Activated T-cell treated with anti-CD3 and anti-CD28 coated beads, Interleukin-2, amount 50 U/mL, for 4 hours (primary cell): ENCODE results near the gene HERC3. TPM values are rescaled to one million over a fixed set of nuclear protein-coding genes. Genes with fewer than 3 reads are reported as not detected.

Experiments
- total RNA-seq, 3 donors: library from RNA; stranded (reverse); gene quantifications; one replicate each; pipeline ENCODE4 v1.2.1, GENCODE V29; 2021

Gene HERC3
- total RNA-seq, 3 donors from 2014 or later = 11.4 to 13.6 (median 13.3) TPM

Other genes starting within 250 kb of the HERC3 start
- gene HERC6, start 213.6 kb upstream of the HERC3 start, total RNA-seq = 1 to 10 TPM; 2.5 to 4.1 (median 3.8) TPM
- 1 to 10 TPM; 2.3 to 5.0 (median 2.9) TPM for gene HERC5, start 135.4 kb upstream of the HERC3 start, total RNA-seq
- gene PYURF, start 68.7 kb upstream of the HERC3 start, total RNA-seq = 10 to 100 TPM; 71.2 to 73.1 (median 72.9) TPM
- 1 to 10 TPM; 3.6 to 5.6 (median 4.2) TPM for gene NAP1L5, start 105.3 kb downstream of the HERC3 start, total RNA-seq